HG03354 (cell line): ENCODE results near the gene CFAP300.
A peak's percentile ranks its signal among the peaks of the same experiment; 100 is the strongest.

Experiments
- ATAC-seq: cut with Tn5 transposase; IDR thresholded peaks from one replicate; pipeline ENCODE4 v1.9.1; 2021; ENCODE audit warnings: mild to moderate bottlenecking; ENCODE audit not compliant: unreplicated experiment, poor library complexity, severe bottlenecking

The CFAP300 gene

DNA sequence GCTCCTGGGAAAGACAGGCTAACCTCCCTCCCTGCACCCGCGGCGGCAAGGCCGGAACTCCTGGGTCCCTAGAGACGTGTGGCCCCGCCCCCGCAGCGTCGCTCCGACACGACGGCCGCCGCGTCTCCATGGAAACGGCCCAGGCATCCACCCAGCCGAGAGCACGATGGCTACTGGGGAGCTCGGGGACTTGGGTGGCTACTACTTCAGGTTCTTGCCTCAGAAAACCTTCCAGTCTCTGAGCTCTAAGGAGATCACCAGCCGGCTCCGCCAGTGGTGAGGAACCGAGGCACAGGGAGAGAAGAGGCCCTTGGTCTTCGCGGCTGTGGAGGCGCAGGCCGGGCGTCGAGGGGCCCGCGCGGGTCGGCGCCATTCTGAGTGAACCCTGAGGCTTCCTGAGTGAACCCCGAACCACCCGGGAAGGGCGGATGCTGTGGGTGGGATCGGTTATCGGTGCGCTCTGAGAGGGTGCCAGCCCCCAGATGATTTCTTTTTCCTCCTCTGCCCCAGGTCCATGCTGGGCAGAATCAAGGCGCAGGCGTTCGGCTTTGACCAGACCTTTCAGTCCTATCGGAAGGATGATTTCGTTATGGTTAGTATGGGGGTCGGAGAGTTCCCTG lies at the start of gene CFAP300:
Gene CFAP300, plus strand, starts transcription at position 133 of the 620 bp plus-strand sequence. Its CDS starts 34 bp downstream, at position 167.
- peak; percentile 75 for ATAC-seq

DNA sequence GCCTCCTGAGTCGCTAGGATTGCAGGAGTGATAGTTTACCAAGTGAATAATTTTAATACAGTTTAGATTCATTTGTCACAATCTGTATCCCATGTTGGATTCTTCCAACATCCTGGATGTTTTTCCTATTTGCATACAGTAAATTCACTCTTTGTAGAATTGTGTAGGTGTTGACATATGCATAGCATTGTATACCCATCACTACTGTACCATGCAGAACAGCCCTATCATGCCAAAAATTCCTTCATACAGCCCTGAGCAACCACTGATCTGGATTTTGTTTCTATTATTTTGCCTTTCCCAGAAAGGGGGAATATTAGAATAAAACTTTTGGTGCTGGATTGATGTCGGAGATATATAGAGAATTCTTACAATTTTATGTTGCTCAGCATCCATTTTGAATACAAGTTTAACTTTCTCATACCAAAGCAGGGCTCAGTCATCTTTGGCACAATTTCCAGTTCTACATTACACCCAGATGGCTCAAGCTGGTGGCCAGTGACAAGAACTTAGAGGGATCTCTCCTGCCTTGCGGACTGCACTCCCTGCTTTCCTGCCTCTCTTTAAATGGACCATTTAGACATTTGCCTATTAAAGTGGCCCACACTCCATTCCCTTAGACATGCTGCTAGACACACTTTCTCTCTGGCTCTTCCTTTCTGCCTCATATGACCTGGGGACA lies 45.4 kb upstream of the CFAP300 start:
- ATAC-seq, result no peak

DNA sequence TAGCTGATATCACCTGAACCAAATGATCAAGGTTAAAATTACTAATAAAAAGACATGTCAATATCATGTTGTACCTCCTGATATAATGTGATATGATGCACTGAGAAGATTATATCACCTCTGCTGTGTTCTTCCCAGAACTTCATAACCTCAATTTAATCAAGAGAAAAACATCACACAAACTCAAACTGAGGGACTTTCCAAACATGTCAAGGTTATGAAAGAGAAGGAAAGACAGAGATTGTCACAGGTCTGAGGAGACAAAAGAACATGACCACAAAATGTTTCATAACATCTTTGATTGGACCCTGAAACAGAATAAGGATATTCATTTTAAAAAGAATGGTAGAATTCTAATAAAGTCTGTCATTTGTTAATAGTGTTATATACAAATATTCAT lies 43.0 kb upstream of the CFAP300 start:
- ATAC-seq, result no peak

- ATAC-seq, result no peak
These were observed 41.9 kb upstream of the CFAP300 start for GRCh38 chr11:102005306-102005705.

DNA sequence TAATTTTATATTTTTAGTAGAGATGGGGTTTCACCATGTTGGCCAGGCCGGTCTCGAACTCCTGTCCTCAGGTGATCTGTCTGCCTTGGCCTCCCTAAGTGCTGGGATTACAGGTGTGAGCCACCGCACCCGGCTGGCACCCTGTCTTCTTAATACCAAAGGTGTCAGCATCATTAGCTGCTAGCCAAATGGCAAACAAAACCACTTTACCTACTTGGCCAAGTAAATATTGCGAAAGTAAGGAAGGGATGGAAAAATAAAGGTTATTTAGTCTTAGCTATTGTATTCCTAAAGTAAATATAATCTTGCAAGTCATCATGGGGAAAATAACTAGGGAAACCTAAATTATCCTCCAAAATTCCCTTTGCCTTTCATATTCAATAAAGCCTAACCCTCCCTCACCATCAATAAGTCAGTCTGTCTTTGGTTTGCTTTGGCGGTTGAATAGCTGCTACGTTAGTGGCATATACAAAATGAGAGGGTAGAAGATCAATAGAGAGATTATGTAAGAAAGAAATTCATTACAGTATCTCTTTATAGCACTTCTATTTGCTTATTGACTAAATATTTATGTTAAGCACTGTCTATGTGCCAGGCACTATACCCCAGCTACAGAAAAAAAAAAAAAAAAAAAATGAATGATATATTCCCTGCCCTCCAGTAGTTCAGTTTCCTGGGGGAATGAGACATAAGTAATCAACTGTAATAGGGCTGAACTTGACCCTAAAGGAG lies 40.2 kb upstream of the CFAP300 start:
- no peak for ATAC-seq

- peak; percentile 84 for ATAC-seq
These were observed 39.4 kb upstream of the CFAP300 start for GRCh38 chr11:102007567-102008437.

- ATAC-seq, result no peak
These were observed 36.3 kb upstream of the CFAP300 start for GRCh38 chr11:102010776-102011494.

GRCh38 chr11:102012946-102013345 lies 34.3 kb upstream of the CFAP300 start:
- no peak for ATAC-seq

DNA sequence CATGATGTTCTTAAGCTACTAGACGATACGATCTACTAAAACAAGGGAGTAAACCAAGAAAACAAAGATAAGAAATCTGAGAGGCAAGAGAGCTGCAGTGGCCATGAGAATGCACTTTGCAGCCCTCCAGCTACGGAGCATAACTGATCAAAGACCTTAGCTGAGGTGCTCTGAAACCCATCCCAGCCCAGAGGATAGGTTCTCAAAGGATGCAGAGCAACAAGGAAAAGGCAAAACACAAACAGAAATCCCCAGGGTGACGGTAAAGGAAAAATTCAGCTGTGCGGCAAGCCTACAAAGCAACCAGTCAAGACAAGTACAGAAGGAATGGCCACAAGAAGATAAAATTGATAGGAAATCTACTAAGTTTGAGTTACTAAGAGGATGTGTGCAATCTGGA lies 32.5 kb upstream of the CFAP300 start:
- ATAC-seq, result no peak

DNA sequence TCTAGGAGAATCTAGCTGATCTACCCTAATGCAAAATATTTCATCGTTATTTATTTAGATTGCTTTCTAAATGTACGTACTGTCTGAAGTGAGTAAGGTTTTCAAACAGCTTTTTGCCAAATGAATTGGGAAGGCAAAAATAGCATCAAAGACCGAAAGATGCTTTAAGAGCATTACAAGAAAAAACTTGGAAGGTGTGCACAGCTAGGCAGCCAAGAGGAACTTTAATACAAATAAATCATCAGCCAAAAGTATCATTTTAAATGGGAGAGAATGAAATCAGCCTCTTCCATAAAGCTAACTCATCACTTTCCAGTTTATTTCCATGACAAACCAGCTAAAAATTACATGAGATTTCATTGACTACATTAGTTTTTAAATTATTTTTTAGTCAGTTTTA lies 30.2 kb upstream of the CFAP300 start:
- ATAC-seq, result no peak

DNA sequence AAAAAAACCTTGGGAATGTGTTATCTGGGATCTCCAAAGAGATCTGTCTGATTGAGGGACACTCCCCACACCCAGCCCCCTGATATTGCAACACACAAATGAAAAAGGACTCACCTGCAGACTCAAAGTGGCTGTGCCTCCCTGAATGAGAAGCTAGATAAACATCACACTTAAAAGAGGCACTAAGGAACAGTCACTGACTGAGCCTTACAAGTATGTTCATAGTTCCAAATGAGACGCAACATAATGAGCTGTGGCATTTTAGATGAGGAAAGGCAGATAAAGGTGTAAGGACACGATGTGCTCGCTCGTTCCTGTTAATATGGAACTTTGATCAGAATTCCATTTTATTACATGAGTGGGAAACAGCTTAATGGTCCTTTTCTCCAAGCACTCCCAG lies 21.0 kb upstream of the CFAP300 start:
- ATAC-seq, result no peak

DNA sequence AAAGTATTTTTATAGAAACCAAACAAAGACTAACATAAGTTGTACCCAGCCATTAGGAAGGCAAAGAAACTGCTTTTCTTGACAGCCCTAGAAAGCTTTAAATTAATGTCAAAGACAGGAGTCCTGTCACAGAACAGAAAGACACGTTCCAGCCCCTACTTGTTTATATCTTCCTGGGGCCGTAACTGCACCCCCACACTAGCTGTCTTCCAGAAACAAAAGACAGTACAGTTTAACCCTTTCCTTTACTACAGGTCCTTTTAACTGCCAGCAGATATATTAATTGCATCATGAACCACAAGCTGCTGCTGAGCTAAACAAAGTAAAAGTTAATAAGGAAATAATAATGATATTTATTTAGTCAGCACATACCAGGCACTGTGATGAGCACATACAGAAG lies 20.3 kb upstream of the CFAP300 start:
- no peak for ATAC-seq

DNA sequence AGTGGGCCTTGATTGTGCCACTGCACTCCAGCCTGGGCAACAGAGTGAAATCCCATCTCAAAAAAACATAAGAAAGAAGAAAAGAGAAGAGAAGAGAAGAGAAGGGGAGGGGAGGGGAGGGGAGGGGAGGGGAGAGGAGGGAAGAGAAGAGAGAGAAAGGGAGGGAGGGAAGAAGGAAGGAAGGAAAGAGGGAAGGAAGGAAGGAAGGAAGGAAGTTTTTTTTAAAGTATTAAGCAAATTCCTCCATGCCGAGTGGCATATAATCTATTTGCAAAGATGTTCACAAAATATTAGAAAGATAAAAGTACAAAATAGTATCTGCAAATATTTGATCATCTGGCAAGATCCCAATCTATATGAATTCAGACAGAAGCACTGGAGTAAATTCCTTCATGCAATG lies 10.5 kb upstream of the CFAP300 start:
- ATAC-seq, result no peak

DNA sequence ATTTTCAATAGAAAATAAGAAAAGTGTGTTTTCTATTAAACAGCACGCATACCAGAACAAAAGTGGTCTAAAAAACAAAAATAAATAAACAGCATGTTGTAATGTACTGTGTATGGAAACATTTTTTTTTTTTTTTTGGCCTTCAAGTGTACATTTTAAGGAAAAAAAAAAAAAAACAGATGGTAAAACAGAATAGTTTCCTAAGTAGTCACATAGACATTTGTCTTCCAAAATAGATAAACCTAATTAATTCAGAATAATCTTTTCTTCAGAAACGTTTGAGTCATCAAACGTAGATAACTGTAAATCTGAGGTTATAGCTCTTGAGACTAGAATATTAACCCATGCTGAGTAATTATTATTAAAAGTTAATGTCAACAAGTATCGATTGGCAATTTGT lies 396 bp upstream of the CFAP300 start:
- no peak for ATAC-seq

DNA sequence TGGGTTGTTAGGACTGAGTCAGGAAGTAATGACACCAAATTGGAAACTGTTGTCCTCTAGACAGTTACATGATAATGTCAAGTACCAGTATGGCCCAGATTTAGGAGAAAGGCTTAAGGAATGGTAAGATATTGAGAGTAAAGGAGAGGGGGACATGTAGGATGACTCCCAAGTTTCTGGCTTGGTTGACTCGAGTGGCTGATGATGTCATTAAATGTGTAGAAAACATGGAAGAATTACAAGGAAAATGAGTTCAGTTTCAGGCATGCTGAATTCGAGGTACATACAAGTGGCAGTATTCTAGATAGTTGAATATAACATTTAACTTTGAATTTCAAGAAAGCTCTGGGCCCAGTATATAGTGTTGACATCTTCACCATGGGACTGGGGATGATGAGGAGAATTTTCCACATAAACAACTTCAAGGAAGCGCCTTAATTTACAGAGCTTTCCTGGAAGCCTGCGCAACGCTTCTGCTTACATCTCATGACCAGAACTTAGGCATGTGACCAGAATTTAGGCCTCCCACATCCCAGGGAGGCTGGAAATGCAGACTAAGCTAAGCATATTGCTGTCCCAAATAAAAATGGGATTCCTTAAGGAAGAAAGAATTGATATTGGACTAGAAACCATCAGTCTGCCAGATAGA lies 3.8 kb downstream of the CFAP300 start:
- no peak for ATAC-seq

- ATAC-seq, result no peak
These were observed 14.0 kb downstream of the CFAP300 start for GRCh38 chr11:102061276-102061675.

DNA sequence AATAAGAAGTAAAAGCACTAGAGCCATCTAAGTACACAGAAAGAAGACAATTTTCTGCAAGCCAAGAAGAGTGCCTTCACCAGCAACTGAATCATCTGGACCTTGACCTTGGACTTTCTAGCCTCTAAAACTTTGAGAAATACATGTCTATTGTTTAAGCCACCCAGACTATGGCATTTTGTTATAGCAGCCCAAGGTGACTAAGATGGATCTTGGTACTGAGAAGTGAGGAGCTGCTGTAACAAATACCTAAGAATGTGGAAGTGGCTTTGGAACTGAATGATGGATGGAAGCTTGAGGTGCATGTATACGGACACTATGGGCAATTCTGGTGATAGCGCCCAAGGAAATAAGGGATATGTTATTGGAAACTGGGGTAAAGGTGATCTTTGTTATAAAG lies 14.9 kb downstream of the CFAP300 start:
- ATAC-seq, result no peak

DNA sequence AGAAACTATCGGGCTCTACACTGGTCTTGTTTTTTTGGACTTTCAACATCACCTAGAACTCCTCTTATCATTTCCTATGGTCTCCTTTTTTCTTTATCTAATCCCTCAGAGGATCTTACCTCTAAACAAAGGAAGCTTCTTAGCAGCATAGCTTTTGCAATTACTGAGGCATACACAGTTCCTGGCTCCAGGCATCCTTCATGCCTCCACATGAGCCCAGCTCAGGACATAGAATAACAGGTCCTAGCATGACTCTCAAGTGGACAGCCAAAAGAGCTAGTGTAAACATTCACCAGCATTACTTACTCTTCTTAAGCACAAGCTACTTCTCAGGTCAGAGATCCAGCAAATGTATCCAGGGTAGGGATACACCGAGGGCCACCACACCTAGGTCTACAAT lies 17.1 kb downstream of the CFAP300 start:
- ATAC-seq, result no peak

GRCh38 chr11:102070766-102071165 lies 23.5 kb downstream of the CFAP300 start:
- no peak for ATAC-seq
